Trophoblast cell (in vitro differentiated cells and primary cell): ENCODE results near the gene FRMD7.
A peak's percentile ranks its signal among the peaks of the same experiment; 100 is the strongest.

Experiments used
- DNase-seq, 2 donors: peaks; one replicate each; pipeline ENCODE4 v3.0.0-alpha.2; 2016
- H2AFZ ChIP-seq: 2 replicates; pipeline ENCODE4 v1.6.1; 2013; ENCODE audit warnings: low read length, moderate library complexity, mild to moderate bottlenecking; ENCODE audit not compliant: insufficient read depth, poor library complexity
- H2AK5ac ChIP-seq: 2 replicates; pipeline ENCODE4 v1.6.1; 2013; ENCODE audit warnings: mild to moderate bottlenecking, low read length
- H2BK120ac ChIP-seq: 2 replicates; pipeline ENCODE4 v1.6.1; 2013; ENCODE audit warnings: low read length, mild to moderate bottlenecking, moderate library complexity; ENCODE audit not compliant: insufficient read depth, poor library complexity
- H2BK12ac ChIP-seq: 2 replicates; pipeline ENCODE4 v1.6.1; 2013; ENCODE audit warnings: mild to moderate bottlenecking, low read length, moderate library complexity
- H2BK5ac ChIP-seq: 2 replicates; pipeline ENCODE4 v1.6.1; 2013; ENCODE audit warnings: low read length, low read depth, moderate library complexity, mild to moderate bottlenecking; ENCODE audit not compliant: poor library complexity
- H3K14ac ChIP-seq: 2 replicates; pipeline ENCODE4 v1.6.1; 2013; ENCODE audit warnings: mild to moderate bottlenecking, low read length
- H3K18ac ChIP-seq: 2 replicates; pipeline ENCODE4 v1.6.1; 2013; ENCODE audit warnings: mild to moderate bottlenecking, low read length
- H3K23ac ChIP-seq: 2 replicates; pipeline ENCODE4 v1.6.1; 2013; ENCODE audit warnings: low read length
- H3K27ac ChIP-seq: 2 replicates; pipeline ENCODE4 v1.5.1; 2013; ENCODE audit warnings: low read depth, mild to moderate bottlenecking, inconsistent platforms, low read length, moderate library complexity
- H3K27me3 ChIP-seq: 2 replicates; pipeline ENCODE4 v1.6.1; 2013; ENCODE audit warnings: inconsistent platforms, mild to moderate bottlenecking, low read length, moderate library complexity; ENCODE audit not compliant: insufficient read depth
- H3K36me3 ChIP-seq, 2 experiments: 1 replicate in 1 of 2; 2 replicates in 1 of 2; pipeline ENCODE4 v1.6.1; 2013; ENCODE audit warnings: low read length in 2 of 2, mild to moderate bottlenecking in 2 of 2, moderate library complexity in 1 of 2; ENCODE audit not compliant: insufficient read depth in 2 of 2, control insufficient read depth in 1 of 2
- H3K4ac ChIP-seq: 2 replicates; pipeline ENCODE4 v1.6.1; 2013; ENCODE audit warnings: low read depth, mild to moderate bottlenecking, low read length, moderate library complexity
- H3K4me1 ChIP-seq, 2 experiments: 1 replicate in 1 of 2; 2 replicates in 1 of 2; pipeline ENCODE4 v1.6.1; 2013; ENCODE audit warnings: low read length in 2 of 2, mild to moderate bottlenecking in 2 of 2, moderate library complexity in 1 of 2; ENCODE audit not compliant: insufficient read depth in 2 of 2, control insufficient read depth in 1 of 2
- H3K4me2 ChIP-seq: 2 replicates; pipeline ENCODE4 v1.6.1; 2013; ENCODE audit warnings: inconsistent platforms, mild to moderate bottlenecking, low read length, moderate library complexity
- H3K4me3 ChIP-seq: 2 replicates; pipeline ENCODE4 v1.5.1; 2013; ENCODE audit warnings: mild to moderate bottlenecking, low read depth, low read length, inconsistent platforms
- H3K79me1 ChIP-seq: one replicate; pipeline ENCODE4 v1.6.1; 2013; ENCODE audit warnings: low read length
- H3K79me2 ChIP-seq: 2 replicates; pipeline ENCODE4 v1.6.1; 2013; ENCODE audit warnings: low read length, mild to moderate bottlenecking; ENCODE audit not compliant: control insufficient read depth, insufficient read depth, poor library complexity
- H3K9ac ChIP-seq: 2 replicates; pipeline ENCODE4 v1.6.1; 2013; ENCODE audit warnings: mild to moderate bottlenecking, low read length
- H3K9me3 ChIP-seq: 2 replicates; pipeline ENCODE4 v1.6.1; 2013; ENCODE audit warnings: low read depth, mild to moderate bottlenecking, control low read depth, inconsistent platforms, low read length; ENCODE audit not compliant: insufficient read depth
- H4K12ac ChIP-seq: 2 replicates; pipeline ENCODE4 v1.6.1; 2013; ENCODE audit warnings: low read depth, mild to moderate bottlenecking, low read length, moderate library complexity
- H4K8ac ChIP-seq: 2 replicates; pipeline ENCODE4 v1.6.1; 2013; ENCODE audit warnings: low read depth, mild to moderate bottlenecking, low read length, moderate library complexity
- H4K91ac ChIP-seq: one replicate; pipeline ENCODE4 v1.6.1; 2013; ENCODE audit warnings: low read depth, mild to moderate bottlenecking, low read length, moderate library complexity
- WGBS: extraction: QIAGEN DNeasy Blood & Tissue Kit; methylation state at CpG from one replicate; pipeline ENCODE4 v1.1.7; 2013; ENCODE audit warnings: missing lambda C conversion rate; ENCODE audit not compliant: insufficient read length, insufficient coverage; ENCODE audit errors: extremely low coverage; 5-methylcytosine and 5-hydroxymethylcytosine counted together

The FRMD7 gene

GRCh38 chrX:132094164-132094563 lies 33.7 kb downstream of the FRMD7 start:
- no peak overlapping the region for H3K14ac ChIP-seq
- no peak overlapping the region for H3K23ac ChIP-seq
- H3K79me2 ChIP-seq: no peaks in the 10 kb centered on the region
- peak overlapping the region; percentile 33 for H3K27ac ChIP-seq
- no peaks in the 10 kb centered on the region for H3K9me3 ChIP-seq
- H3K79me1 ChIP-seq: no peaks in the 10 kb centered on the region
- peaks cover 2 to 7% of the 10 kb centered on the region in 2 experiments for H3K4me1 ChIP-seq
- H2BK5ac ChIP-seq: no peak overlapping the region
- no peak overlapping the region for H2BK12ac ChIP-seq
- no CpG with 5 or more reads among the region's 2 CpGs for WGBS
- no peak overlapping the region for H2AFZ ChIP-seq
- no peaks in the 10 kb centered on the region for H3K27me3 ChIP-seq
- H2AK5ac ChIP-seq: no peak overlapping the region
- H3K9ac ChIP-seq: no peak overlapping the region
- DNase-seq: no peak
- no peak overlapping the region for H2BK120ac ChIP-seq
- H3K4ac ChIP-seq: no peak overlapping the region
- H4K12ac ChIP-seq: no peak overlapping the region
- H3K18ac ChIP-seq: no peak overlapping the region
- no peak overlapping the region for H3K4me3 ChIP-seq
- no peak overlapping the region for H4K91ac ChIP-seq
- H4K8ac ChIP-seq: no peak overlapping the region
- no peaks in the 10 kb centered on the region for H3K36me3 ChIP-seq
- H3K4me2 ChIP-seq: no peak overlapping the region

- Histone ChIP-seq H2BK5ac (no peak overlapping the region), H3K79me2 (no peaks in the 10 kb centered on the region), H3K79me1 (no peaks in the 10 kb centered on the region), H4K91ac (no peak overlapping the region), H3K14ac (no peak overlapping the region), H2AFZ (no peak overlapping the region), H3K4me2 (peak overlapping the region; percentile 30), H2AK5ac (no peak overlapping the region), H3K9ac (no peak overlapping the region), H2BK12ac (no peak overlapping the region), H3K27me3 (no peaks in the 10 kb centered on the region), H4K8ac (no peak overlapping the region), H3K9me3 (no peaks in the 10 kb centered on the region), H3K4me1 (peaks cover 2 to 7% of the 10 kb centered on the region in 2 experiments), H3K23ac (no peak overlapping the region), H4K12ac (no peak overlapping the region), H3K4me3 (no peak overlapping the region), H3K36me3 (no peaks in the 10 kb centered on the region), H3K4ac (no peak overlapping the region), H3K18ac (no peak overlapping the region), H3K27ac (peak overlapping the region; percentile 49), H2BK120ac (no peak overlapping the region)
- WGBS: no CpG with 5 or more reads among the region's 4 CpGs
- DNase-seq: no peak
These were observed 34.5 kb downstream of the FRMD7 start for GRCh38 chrX:132093239-132093860.

GRCh38 chrX:132092439-132093065 lies 35.3 kb downstream of the FRMD7 start:
- Histone ChIP-seq H3K79me2 (no peaks in the 10 kb centered on the region), H4K12ac (no peak overlapping the region), H2BK5ac (no peak overlapping the region), H2AK5ac (no peak overlapping the region), H3K9me3 (no peaks in the 10 kb centered on the region), H3K36me3 (no peaks in the 10 kb centered on the region), H3K4me3 (no peak overlapping the region), H3K79me1 (no peaks in the 10 kb centered on the region), H3K14ac (no peak overlapping the region), H3K23ac (no peak overlapping the region), H3K18ac (no peak overlapping the region), H2AFZ (no peak overlapping the region), H3K4me1 (peaks cover 2 to 7% of the 10 kb centered on the region in 2 experiments), H3K4me2 (no peak overlapping the region), H2BK12ac (no peak overlapping the region), H4K91ac (peak overlapping the region; percentile 46), H3K27ac (peak overlapping the region; percentile 49), H3K9ac (no peak overlapping the region), H2BK120ac (no peak overlapping the region), H4K8ac (no peak overlapping the region), H3K27me3 (no peaks in the 10 kb centered on the region), H3K4ac (no peak overlapping the region)
- DNase-seq: peak; percentile 39 to 69
- WGBS: no CpG with 5 or more reads among the region's 7 CpGs

- no peak overlapping the region for H2AK5ac ChIP-seq
- no peak overlapping the region for H2BK5ac ChIP-seq
- no peaks in the 10 kb centered on the region for H3K27me3 ChIP-seq
- H3K9ac ChIP-seq: no peak overlapping the region
- no peak overlapping the region for H3K14ac ChIP-seq
- no peak overlapping the region for H3K4me2 ChIP-seq
- no CpG with 5 or more reads among the region's 8 CpGs for WGBS
- peaks cover 2 to 7% of the 10 kb centered on the region in 2 experiments for H3K4me1 ChIP-seq
- H4K8ac ChIP-seq: no peak overlapping the region
- no peaks in the 10 kb centered on the region for H3K79me2 ChIP-seq
- no peak overlapping the region for H2BK120ac ChIP-seq
- H3K4ac ChIP-seq: no peak overlapping the region
- H4K12ac ChIP-seq: no peak overlapping the region
- H2BK12ac ChIP-seq: no peak overlapping the region
- no peak overlapping the region for H3K4me3 ChIP-seq
- H3K27ac ChIP-seq: no peak overlapping the region
- H4K91ac ChIP-seq: no peak overlapping the region
- H3K36me3 ChIP-seq: no peaks in the 10 kb centered on the region
- no peaks in the 10 kb centered on the region for H3K79me1 ChIP-seq
- no peaks in the 10 kb centered on the region for H3K9me3 ChIP-seq
- no peak overlapping the region for H3K18ac ChIP-seq
- no peak for DNase-seq
- no peak overlapping the region for H3K23ac ChIP-seq
- no peak overlapping the region for H2AFZ ChIP-seq
These were observed 37.2 kb downstream of the FRMD7 start for GRCh38 chrX:132090403-132091159.
